ENCODE results near the gene MRPL34. TPM values are rescaled to one million over a fixed set of nuclear protein-coding genes. Genes with fewer than 3 reads are reported as not detected.

MRPL34 gene
- 42.7 TPM for total RNA-seq

GRCh38 chr19:17305517-17306284 is at the start of gene MRPL34:
Gene MRPL34 (plus strand): TSS chr19:17305872. CDS start chr19:17305893, 21 bp downstream.

GRCh38 chr19:17264641-17264979 is 41.1 kb upstream of the MRPL34 start, which contains the start of gene USHBP1:
Gene USHBP1 (minus strand): TSS chr19:17264745. CDS start chr19:17264299, 446 bp downstream.

GRCh38 chr19:17266975-17267788 is 38.5 kb upstream of the MRPL34 start, which contains the start of gene BABAM1:
Gene BABAM1 (plus strand): TSS chr19:17267443. CDS start chr19:17268807, 1,364 bp downstream.

GRCh38 chr19:17281391-17282304 is 24.0 kb upstream of the MRPL34 start, which contains the start of gene ANKLE1:
Gene ANKLE1 (plus strand): TSS chr19:17281901. CDS start chr19:17281921, 20 bp downstream.

GRCh38 chr19:17303167-17303939 is 2.3 kb upstream of the MRPL34 start, which contains the start of gene ABHD8:
Gene ABHD8 (minus strand): TSS chr19:17303425. CDS start chr19:17301616, 1,809 bp downstream.

GRCh38 chr19:17309198-17309964 is 3.7 kb downstream of the MRPL34 start, which contains the start of gene DDA1:
Gene DDA1 (plus strand): TSS chr19:17309563. CDS start chr19:17309655, 92 bp downstream.

GRCh38 chr19:17334414-17335409 is 29.0 kb downstream of the MRPL34 start, which contains the start of gene ANO8:
Gene ANO8 (minus strand): TSS chr19:17334855. CDS start chr19:17334670, 185 bp downstream.

GRCh38 chr19:17336872-17337674 is 31.4 kb downstream of the MRPL34 start, which contains the start of gene GTPBP3:
Gene GTPBP3 (plus strand): TSS chr19:17337553. CDS start chr19:17337612, 59 bp downstream.

Other genes with a start within 250 kb of the MRPL34 start
- gene HAUS8, start 230.4 kb upstream of the MRPL34 start, total RNA-seq: 4.5 TPM
- gene MYO9B, start 230.1 kb upstream of the MRPL34 start, total RNA-seq: 46.1 TPM
- 18.3 TPM for gene USE1, start 90.5 kb upstream of the MRPL34 start, total RNA-seq
- 11.0 TPM for gene OCEL1, start 79.6 kb upstream of the MRPL34 start, total RNA-seq
- 53.7 TPM for gene NR2F6, start 60.0 kb upstream of the MRPL34 start, total RNA-seq
- 9.8 TPM for gene USHBP1, start 41.1 kb upstream of the MRPL34 start, total RNA-seq
- 60.1 TPM for gene BABAM1, start 38.4 kb upstream of the MRPL34 start, total RNA-seq
- 2.6 TPM for gene ANKLE1, start 24.0 kb upstream of the MRPL34 start, total RNA-seq
- gene ABHD8, start 2.4 kb upstream of the MRPL34 start, total RNA-seq: 18.3 TPM
- gene DDA1, start 3.7 kb downstream of the MRPL34 start, total RNA-seq: 19.2 TPM
- 12.3 TPM for gene ANO8, start 29.0 kb downstream of the MRPL34 start, total RNA-seq
- gene GTPBP3, start 31.7 kb downstream of the MRPL34 start, total RNA-seq: 36.7 TPM
- gene PLVAP, start 71.5 kb downstream of the MRPL34 start, total RNA-seq: 157 TPM
- 0.41 TPM for gene CCDC194, start 88.3 kb downstream of the MRPL34 start, total RNA-seq
- gene BST2, start 99.8 kb downstream of the MRPL34 start, total RNA-seq: 64.1 TPM
- 69.9 TPM for gene MVB12A, start 114.2 kb downstream of the MRPL34 start, total RNA-seq
- 1.5 TPM for gene TMEM221, start 142.8 kb downstream of the MRPL34 start, total RNA-seq
- not detected for gene NXNL1, start 155.1 kb downstream of the MRPL34 start, total RNA-seq
- 32.3 TPM for gene SLC27A1, start 164.7 kb downstream of the MRPL34 start, total RNA-seq
- gene PGLS, start 205.8 kb downstream of the MRPL34 start, total RNA-seq: 63.8 TPM
- gene COLGALT1, start 249.8 kb downstream of the MRPL34 start, total RNA-seq: 49.6 TPM

All from metanephros (tissue), 1 donor.